Stimulated activated CD4-positive, alpha-beta T cell treated with anti-CD3 and anti-CD28 coated beads, Interleukin-4, amount 100 ng/mL, for 1 hour (primary cell): ENCODE measurements around the gene ANTXR2.
"Not testable (repeated sequence)": the region's sequence is repeated elsewhere in the genome, so short reads cannot be mapped to it uniquely, and the experiment has no call there.

Experiments used
- DNase-seq: peaks from one replicate; pipeline ENCODE4 v3.0.0-alpha.2; 2020

ANTXR2 gene

DNA sequence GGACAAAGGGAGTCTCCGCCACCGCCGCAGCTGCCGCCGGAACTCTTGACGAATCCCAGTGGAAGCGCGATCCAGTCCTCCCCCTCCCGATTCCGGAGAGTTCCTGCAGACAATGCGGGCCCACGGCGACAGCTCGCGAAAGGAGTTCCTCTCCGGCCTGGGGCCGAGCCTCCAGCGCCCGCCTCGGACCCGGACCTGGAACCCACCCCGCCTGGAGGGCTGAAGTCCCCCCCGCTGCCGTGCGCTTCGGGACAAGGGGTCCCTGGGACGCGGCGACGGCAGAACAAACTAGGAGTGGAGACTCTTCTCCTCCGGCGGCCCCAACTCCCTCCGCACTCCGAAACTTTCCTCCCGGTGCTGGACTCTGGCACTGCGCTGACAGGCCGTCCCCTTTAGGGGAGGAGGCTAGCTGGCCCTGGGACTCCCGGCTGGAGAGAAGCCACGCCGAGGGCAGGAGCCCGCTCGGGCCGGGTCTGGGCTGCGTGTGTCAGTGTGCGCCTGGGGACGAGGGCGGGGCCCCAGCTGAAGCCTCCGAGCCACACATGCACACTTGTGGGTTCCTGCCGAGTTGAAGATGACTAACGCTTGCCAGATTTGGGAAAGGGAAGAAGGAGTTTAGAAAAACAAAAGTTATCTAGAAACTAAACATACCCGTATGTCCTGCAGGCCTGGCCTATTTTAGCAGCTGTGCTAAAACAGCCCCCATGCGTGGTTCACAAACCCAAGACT is at the start of gene ANTXR2:
TSS of gene ANTXR2 (minus strand) at position 486 of the 729 bp plus-strand sequence. CDS start 669 bp downstream, outside the sequence.
- DNase-seq: peak; percentile 67

DNA sequence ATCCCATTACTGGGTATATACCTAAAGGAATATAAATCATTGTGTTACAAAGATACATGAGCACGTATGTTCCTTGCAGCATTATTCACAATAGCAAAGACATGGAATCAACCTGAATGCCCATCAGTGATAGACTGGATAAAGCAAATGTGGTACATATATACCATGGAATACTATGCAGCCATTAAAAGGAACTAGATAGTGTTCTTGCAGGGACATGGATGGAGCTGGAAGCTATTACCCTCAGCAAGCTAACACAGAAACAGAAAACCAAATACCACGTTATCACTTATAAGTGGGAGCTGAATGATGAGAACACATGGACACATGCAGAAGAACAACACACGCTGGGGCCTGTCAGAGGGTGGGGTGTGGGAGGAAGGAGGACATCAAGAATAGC is 48.8 kb upstream of the ANTXR2 start:
- not testable (repeated sequence) for DNase-seq

DNA sequence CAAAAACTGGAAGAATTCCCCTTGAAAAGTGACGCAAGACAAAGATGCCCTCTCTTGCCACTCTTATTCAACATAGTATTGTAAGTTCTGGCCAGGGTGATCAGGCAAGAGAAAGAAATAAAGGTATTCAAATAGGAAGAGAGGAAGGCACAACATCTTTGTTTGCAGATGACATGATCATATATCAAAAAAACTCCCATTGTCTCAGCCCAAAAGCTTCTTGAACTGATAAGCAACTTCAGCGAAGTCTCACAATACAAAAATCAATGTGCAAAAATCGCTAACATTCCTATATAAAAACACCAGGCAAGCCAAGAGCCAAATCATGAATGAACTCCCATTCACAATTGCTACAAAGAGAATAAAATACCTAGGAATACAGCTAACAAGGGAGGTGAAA is 46.6 kb upstream of the ANTXR2 start:
- DNase-seq: not testable (repeated sequence)

- DNase-seq: no peak
These were observed 43.5 kb upstream of the ANTXR2 start for GRCh38 chr4:80116516-80116915.

- DNase-seq: no peak
These were observed 42.5 kb upstream of the ANTXR2 start for GRCh38 chr4:80115368-80116181.

GRCh38 chr4:80114732-80115265 is 41.8 kb upstream of the ANTXR2 start:
- no peak for DNase-seq

GRCh38 chr4:80113615-80114014 is 40.6 kb upstream of the ANTXR2 start:
- no peak for DNase-seq

DNA sequence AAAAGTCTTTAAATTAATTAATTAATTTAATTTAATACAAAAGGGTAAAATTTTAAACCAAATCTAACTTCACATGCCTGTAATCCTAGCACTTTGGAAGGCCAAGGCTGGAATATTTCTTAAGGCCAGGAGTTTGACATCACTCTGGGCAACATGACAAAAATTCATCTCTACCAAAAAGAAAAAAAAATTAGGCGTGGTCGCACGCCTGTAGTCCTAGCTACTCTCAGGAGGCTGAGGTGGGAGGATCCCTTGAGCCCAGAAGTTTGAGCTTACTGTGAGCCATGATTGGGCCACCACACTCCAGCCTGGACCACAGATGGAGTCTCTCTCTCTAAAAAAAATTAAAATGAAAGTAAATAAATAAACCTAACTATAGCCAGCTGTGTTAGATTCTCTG is 39.2 kb upstream of the ANTXR2 start:
- DNase-seq: no peak

GRCh38 chr4:80111276-80111675 is 38.2 kb upstream of the ANTXR2 start:
- DNase-seq: no peak

DNA sequence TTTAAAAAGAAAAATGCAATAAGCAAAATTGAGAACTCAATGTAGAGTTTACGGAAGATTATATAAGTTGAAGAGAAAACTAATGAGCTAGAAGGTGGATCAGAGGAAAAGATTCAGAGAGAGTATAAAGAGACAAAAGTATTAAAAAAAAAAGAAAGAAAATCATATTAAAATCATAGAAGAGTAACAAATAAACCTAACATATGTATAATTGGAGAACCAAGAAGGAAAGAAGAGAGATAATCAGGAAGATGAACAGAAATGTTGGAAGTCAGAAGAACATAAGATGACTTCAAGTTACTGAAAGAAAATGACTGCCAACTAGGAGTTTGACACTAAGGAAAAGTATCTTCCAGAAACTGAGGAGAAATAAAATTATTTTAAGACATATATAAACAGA is 34.3 kb upstream of the ANTXR2 start:
- DNase-seq: no peak

DNA sequence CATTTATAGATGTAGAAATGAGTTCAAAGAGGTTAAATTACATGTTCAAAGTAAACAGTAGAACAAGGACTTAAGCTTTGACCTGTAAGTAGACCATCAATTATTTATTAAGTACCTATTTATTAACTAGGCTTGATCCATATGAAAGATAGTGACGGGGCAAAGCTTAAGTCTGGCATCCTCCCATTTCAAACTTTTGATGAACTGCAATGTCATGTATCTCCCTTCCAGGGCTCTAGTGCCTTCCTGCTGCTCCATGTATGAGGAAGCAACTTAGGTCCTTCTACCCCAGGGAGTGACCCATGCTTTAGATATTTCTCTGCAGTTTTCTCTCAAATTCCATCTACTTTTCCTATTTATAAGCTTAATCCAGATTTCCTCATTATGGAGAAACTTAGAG is 31.9 kb upstream of the ANTXR2 start:
- no peak for DNase-seq

- no peak for DNase-seq
These were observed 30.6 kb upstream of the ANTXR2 start for GRCh38 chr4:80103629-80104028.

DNA sequence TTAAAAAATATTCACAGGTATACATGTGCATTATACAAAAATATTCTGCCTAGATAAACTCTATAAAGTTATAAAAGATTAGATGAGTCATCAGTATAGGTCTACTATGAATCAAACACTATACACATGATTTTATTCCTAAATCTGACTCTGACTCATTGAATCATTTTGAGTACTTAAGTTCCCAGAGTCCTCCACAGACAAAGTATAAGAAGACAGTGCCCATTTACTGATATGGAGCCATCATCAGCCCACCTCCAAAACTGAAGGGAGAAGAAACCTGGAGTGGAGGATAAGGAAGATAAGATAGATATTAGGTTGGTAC is 28.7 kb upstream of the ANTXR2 start:
- no peak for DNase-seq

DNA sequence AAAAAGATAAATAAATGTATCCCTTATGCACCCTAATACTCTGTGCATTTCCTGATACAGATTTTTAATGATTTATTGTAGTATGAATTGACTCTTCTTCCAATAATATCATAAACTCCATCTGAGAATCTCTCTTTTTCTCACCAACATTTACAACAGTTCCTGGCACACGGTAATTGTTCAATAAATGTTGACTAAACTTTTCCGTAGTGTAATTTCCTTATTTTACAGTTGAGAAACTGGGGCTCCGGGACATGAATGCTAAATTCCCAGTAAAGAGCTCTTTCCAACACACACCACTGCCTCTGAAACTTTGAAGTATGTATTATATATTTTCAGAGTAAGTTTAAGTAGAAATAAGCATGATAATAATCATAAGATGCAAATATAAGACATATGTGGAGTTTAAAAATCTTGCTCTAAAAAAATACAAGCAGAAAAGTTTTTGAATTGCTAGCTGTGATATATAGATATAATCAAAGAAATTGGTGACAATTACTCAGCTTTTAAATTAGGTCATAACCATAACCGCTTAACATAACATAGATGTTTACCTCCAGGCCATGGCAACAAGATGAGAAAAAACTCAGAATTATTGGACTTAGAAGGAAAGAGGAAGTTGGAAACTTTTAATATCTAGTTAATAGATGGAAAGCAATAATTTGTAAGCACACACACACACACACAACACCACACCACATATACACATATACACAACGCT is 28.2 kb upstream of the ANTXR2 start:
- no peak for DNase-seq

DNA sequence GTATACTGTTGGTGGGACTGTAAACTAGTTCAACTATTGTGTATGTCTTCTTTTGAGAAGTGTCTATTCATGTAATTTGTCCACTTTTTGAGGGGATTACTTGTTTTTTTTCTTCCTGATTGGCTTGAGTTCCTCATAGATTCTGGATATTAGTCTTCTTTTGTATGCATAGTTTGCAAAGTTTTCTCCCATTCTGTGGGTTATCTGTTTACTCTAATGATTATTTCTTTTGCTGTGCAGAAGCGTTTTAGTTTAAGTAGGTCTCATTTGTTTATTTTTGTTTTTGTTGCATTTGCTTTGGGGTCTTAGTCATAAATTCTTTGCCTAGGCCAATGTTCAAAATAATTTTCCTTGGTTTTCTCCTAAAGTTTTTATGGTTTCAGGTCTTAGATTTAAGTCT is 26.6 kb upstream of the ANTXR2 start:
- no peak for DNase-seq

- no peak for DNase-seq
These were observed 25.6 kb upstream of the ANTXR2 start for GRCh38 chr4:80098635-80099034.

GRCh38 chr4:80097400-80098177 is 24.6 kb upstream of the ANTXR2 start:
- DNase-seq: no peak

- no peak for DNase-seq
These were observed 23.3 kb upstream of the ANTXR2 start for GRCh38 chr4:80096175-80096850.

DNA sequence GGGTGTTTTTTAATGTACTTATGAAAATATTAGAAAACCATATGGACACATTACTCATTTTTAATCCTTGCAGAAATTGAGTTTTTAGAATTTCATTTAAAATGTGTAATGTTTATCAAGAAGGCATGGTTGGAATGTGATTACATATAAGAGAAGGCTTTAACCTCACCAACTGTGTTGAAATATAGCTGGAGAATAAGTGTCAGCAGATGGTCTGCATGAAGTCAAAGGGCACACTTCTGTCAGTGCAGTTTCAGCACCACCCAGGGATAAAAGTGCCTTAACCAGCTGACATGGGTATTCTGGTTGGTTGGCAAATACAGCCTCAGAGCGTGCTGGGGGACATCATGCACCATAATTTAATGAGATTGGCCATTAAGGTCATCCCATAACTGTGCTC is 21.2 kb upstream of the ANTXR2 start:
- no peak for DNase-seq

DNA sequence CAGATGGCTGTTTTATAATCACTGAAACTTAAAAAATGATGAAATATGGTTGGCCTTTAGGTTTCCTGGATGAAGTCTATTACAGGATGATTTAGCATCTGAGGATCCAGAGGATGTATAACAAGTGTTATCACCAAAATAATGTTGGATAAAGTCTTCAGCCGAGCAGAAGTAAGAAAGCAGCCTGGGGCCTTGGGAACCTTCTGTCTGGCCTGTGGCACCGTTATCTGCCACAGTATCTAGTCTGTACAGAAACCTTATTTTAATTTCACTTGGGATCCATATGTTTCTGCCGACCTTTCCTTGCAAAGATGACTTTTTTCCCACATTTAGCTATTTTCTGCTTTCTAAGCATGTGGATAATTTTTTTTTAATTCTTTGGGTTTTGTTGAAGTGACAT is 20.5 kb upstream of the ANTXR2 start:
- DNase-seq: no peak

GRCh38 chr4:80092847-80093246 is 19.8 kb upstream of the ANTXR2 start:
- DNase-seq: no peak

- no peak for DNase-seq
These were observed 19.1 kb upstream of the ANTXR2 start for GRCh38 chr4:80092088-80092487.
